ENCODE results near the gene CDH5. TPM values are rescaled to one million over a fixed set of nuclear protein-coding genes. Genes with fewer than 3 reads are reported as not detected.
A peak's percentile ranks its signal among the peaks of the same experiment; 100 is the strongest.

The CDH5 gene
- total and polyA plus RNA-seq, 2 of the 13 experiments (the other 11 are each of a cell fraction or from before 2014, with no cell fraction given), result 0.71 to 1.1 TPM

DNA sequence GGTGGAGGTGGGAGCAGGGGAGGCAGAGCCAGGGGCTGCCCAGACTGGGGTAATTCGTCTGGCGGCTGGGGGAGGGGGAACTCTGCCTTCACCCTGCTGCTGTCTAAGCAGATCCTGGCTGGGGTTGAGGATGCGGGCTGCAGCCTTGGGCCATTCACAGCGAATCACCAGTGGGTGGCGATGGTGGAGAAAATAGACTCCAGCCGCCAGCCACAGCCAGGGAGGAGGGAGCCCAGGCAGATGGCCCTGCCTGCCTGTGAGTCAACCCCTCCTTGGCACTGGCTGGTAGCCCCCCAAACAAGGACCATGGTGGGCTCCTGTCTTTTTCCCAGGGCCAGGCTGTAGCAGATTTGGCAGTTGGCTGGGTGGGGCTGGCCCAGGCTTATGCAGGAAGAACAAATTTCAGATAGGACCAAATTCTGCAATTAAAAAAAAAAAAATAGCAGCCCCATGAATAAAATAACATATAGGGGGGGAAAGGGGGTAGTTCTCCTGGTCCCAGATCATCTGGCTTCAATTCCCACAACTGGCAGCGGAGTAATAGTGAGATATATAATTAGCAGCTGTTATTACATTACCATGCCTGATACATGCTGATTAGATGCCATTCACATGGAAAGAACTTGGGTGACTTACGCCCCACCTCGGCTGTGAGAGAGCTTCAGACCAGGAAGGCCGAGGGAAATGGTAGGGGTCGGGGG lies 41.5 kb upstream of the CDH5 start:
- DNase-seq (ENCODE audit: low spot score), result peak; percentile 23

More for the DNA sequence above, 41.5 kb upstream of the CDH5 start:
- no TSS peak for BruUV-seq (replicated peaks)
- no peaks in the 10 kb centered on the region for H3K36me3 ChIP-seq (replicated peaks in 1 of 2; ENCODE audit: control insufficient read depth in 1 of 2, insufficient read depth in 2 of 2, low read length in 2 of 2)
- WGBS (ENCODE audit: low lambda C conversion rate), result 4% methylated on average over 11 of the region's 11 CpGs
- no peak overlapping the region for H3K9ac ChIP-seq (ENCODE audit: insufficient read depth, low read depth, low read length)
- H3K4me1 ChIP-seq (ENCODE audit: insufficient read depth, low read length), result peaks cover 25% of the 10 kb centered on the region
- no peak overlapping the region for H2AFZ ChIP-seq (ENCODE audit: low read length)
- FAIRE-seq, result peak; percentile 50
- intact Hi-C loops (cut with micrococcal nuclease; ENCODE audit: unreplicated experiment), result no loop called here
- in situ Hi-C loops (cut with HindIII; ENCODE audit: extremely low pct_ligation_motif_present, low pct_unique_long_range_greater_than_20kb), result no loop called here
- ATAC-seq, result peak; percentile 71
- ChIA-PET CTCF (ENCODE audit: low intra/inter-chr PET ratio, low total read pairs) (interaction anchor here (1.4 kb wide), 1 partner anchor 20 kb away, joined by 4 read pairs; no protein-coding TSS in a partner anchor), POLR2A (no interaction called here)
- no peak overlapping the region for H3K27ac ChIP-seq (ENCODE audit: extremely low read length, insufficient read depth, low read length)
- H3K79me2 ChIP-seq (ENCODE audit: insufficient read depth, low read length), result no peaks in the 10 kb centered on the region
- TF ChIP-seq FLYWCH1 (CRISPR knock-in tag; IDR thresholded peaks at IDR 0.05), result no peak
- peak; percentile 42; the same call in 1 of the 2 replicates for TF ChIP-seq ZNF263 (CRISPR knock-in tag; IDR thresholded peaks at IDR 0.05)
- TF ChIP-seq XRCC5 (optimal IDR thresholded peaks at IDR 0.05; ENCODE audit: low read length), result peak; percentile 35
- TF ChIP-seq FOXM1 (CRISPR knock-in tag; IDR thresholded peaks at IDR 0.05), result no peak
- TF ChIP-seq MED1 (CRISPR knock-in tag; IDR thresholded peaks at IDR 0.05), result no peak
- TF ChIP-seq, protein P1, sequence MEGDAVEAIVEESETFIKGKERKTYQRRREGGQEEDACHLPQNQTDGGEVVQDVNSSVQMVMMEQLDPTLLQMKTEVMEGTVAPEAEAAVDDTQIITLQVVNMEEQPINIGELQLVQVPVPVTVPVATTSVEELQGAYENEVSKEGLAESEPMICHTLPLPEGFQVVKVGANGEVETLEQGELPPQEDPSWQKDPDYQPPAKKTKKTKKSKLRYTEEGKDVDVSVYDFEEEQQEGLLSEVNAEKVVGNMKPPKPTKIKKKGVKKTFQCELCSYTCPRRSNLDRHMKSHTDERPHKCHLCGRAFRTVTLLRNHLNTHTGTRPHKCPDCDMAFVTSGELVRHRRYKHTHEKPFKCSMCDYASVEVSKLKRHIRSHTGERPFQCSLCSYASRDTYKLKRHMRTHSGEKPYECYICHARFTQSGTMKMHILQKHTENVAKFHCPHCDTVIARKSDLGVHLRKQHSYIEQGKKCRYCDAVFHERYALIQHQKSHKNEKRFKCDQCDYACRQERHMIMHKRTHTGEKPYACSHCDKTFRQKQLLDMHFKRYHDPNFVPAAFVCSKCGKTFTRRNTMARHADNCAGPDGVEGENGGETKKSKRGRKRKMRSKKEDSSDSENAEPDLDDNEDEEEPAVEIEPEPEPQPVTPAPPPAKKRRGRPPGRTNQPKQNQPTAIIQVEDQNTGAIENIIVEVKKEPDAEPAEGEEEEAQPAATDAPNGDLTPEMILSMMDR (CRISPR knock-in tag; IDR thresholded peaks at IDR 0.05), result peak; percentile 62
- no peak for TF ChIP-seq NFE2L2 (IDR thresholded peaks at IDR 0.05; ENCODE audit: low read length)
- TF ChIP-seq ZNF629 (CRISPR knock-in tag; conservative IDR thresholded peaks at IDR 0.05), result no peak
- TF ChIP-seq PHF5A (CRISPR knock-in tag; IDR thresholded peaks at IDR 0.05; ENCODE audit: low read depth, unreplicated experiment), result no peak
- TF ChIP-seq RBM22 (optimal IDR thresholded peaks at IDR 0.05; ENCODE audit: low read length), result no peak
- peak; percentile 50 for TF ChIP-seq STAG1 (CRISPR knock-in tag; IDR thresholded peaks at IDR 0.05)
- no peaks in the 10 kb centered on the region for H3K9me3 ChIP-seq (ENCODE audit: low read length)
- no peak overlapping the region for H3K4me3 ChIP-seq (replicated peaks in 1 of 3; ENCODE audit: insufficient read depth in 1 of 3, low read depth in 2 of 3, low read length in 3 of 3)
- H3K4me2 ChIP-seq (ENCODE audit: low read depth, low read length), result no peak overlapping the region
- peaks cover 7 to 30% of the 10 kb centered on the region in 2 experiments; a peak in 4 of 5 replicates for H3K27me3 ChIP-seq (ENCODE audit: control insufficient read depth in 1 of 2, insufficient read depth in 2 of 2, low read length in 2 of 2)
- peaks cover 3% of the 10 kb centered on the region; the same call in 1 of the 2 replicates for H4K20me1 ChIP-seq (ENCODE audit: insufficient read depth, low read length)

All from HepG2 (cell line).